Hindlimb muscle (tissue), 1 donor: ENCODE data around the gene ATP11A. TPM values are rescaled to one million over a fixed set of nuclear protein-coding genes. Genes with fewer than 3 reads are reported as not detected.
"Not testable (repeated sequence)": the region's sequence is repeated elsewhere in the genome, so short reads cannot be mapped to it uniquely, and the experiment has no call there.

Experiments used
- DNase-seq: peaks from one replicate; pipeline ENCODE4 v3.0.0-alpha.2; 2013
- polyA plus RNA-seq: library from polyadenylated mRNA; unstranded; fragments of 120-200 nt; gene quantifications from one replicate; pipeline ENCODE4 v1.2.1, GENCODE V29; 2013; ENCODE audit not compliant: insufficient read length

Gene ATP11A
- polyA plus RNA-seq, 1 donor = 27.0 TPM

- DNase-seq = no peak
Measured at GRCh38 chr13:112881656-112882554, 192.1 kb downstream of the ATP11A start.

GRCh38 chr13:112882555-112883024 lies 192.8 kb downstream of the ATP11A start:
- no peak for DNase-seq

GRCh38 chr13:112883241-112883945 lies 193.6 kb downstream of the ATP11A start:
- DNase-seq = no peak

GRCh38 chr13:112884700-112885099 lies 194.9 kb downstream of the ATP11A start:
- not testable (repeated sequence) for DNase-seq

GRCh38 chr13:112885242-112885781 lies 195.5 kb downstream of the ATP11A start:
- DNase-seq = no peak

GRCh38 chr13:112885782-112886268 lies 196.0 kb downstream of the ATP11A start:
- DNase-seq = peak; percentile 86

- no peak for DNase-seq
Measured at GRCh38 chr13:112887151-112887550, 197.3 kb downstream of the ATP11A start.

GRCh38 chr13:112887557-112887991 lies 197.7 kb downstream of the ATP11A start:
- DNase-seq = no peak

GRCh38 chr13:112888238-112889111 lies 198.6 kb downstream of the ATP11A start:
- no peak for DNase-seq

GRCh38 chr13:112889351-112890290 lies 199.8 kb downstream of the ATP11A start:
- DNase-seq = no peak

- DNase-seq = no peak
Measured at GRCh38 chr13:112890316-112891145, 200.7 kb downstream of the ATP11A start.

GRCh38 chr13:112891477-112892401 lies 201.9 kb downstream of the ATP11A start:
- no peak for DNase-seq

GRCh38 chr13:112892426-112893206 lies 202.8 kb downstream of the ATP11A start:
- DNase-seq = no peak

- no peak for DNase-seq
Measured at GRCh38 chr13:112893207-112893569, 203.3 kb downstream of the ATP11A start.

GRCh38 chr13:112893570-112894422 lies 204.0 kb downstream of the ATP11A start:
- DNase-seq = peak; percentile 47

- DNase-seq = no peak
Measured at GRCh38 chr13:112894423-112894672, 204.5 kb downstream of the ATP11A start.
